Measurements from ENCODE around the gene CBX3.
A peak's percentile ranks its signal among the peaks of the same experiment; 100 is the strongest.
"Not testable (repeated sequence)": the region's sequence is repeated elsewhere in the genome, so short reads cannot be mapped to it uniquely, and the experiment has no call there.

The CBX3 gene

GRCh38 chr7:26199301-26200037 is 2.1 kb upstream of the CBX3 start:
- no peak for DNase-seq (ENCODE audit: low read depth, low spot score)
- peak overlapping the region; percentile 95 for H3K27ac ChIP-seq

GRCh38 chr7:26200038-26200443 is 1.5 kb upstream of the CBX3 start:
- DNase-seq (ENCODE audit: low read depth, low spot score): no peak

GRCh38 chr7:26200444-26201246 is 900 bp upstream of the CBX3 start, which contains the start of gene HNRNPA2B1:
TSS of gene HNRNPA2B1 (minus strand) at chr7:26200746. CDS start at chr7:26200577, 169 bp downstream.
- DNase-seq (ENCODE audit: low read depth, low spot score): peak; percentile 88
- H3K27ac ChIP-seq: peak within 1 kb of the TSS; percentile 95

More at GRCh38 chr7:26200038-26200443, 1.5 kb upstream of the CBX3 start:
- H3K27ac ChIP-seq: peak overlapping the region; percentile 95

- DNase-seq (ENCODE audit: low read depth, low spot score): no peak
- peak overlapping the region; percentile 95 for H3K27ac ChIP-seq
Observed at GRCh38 chr7:26202019-26202990, 760 bp downstream of the CBX3 start.

GRCh38 chr7:26203016-26203415 is 1.5 kb downstream of the CBX3 start:
- no peak for DNase-seq (ENCODE audit: low read depth, low spot score)
- peak overlapping the region; percentile 95 for H3K27ac ChIP-seq

GRCh38 chr7:26208040-26208439 is 6.5 kb downstream of the CBX3 start:
- H3K27ac ChIP-seq: no peak overlapping the region
- DNase-seq (ENCODE audit: low read depth, low spot score): no peak

GRCh38 chr7:26212921-26213718 is 11.6 kb downstream of the CBX3 start:
- no peak overlapping the region for H3K27ac ChIP-seq
- DNase-seq (ENCODE audit: low read depth, low spot score): no peak

- H3K27ac ChIP-seq: no peak overlapping the region
- no peak for DNase-seq (ENCODE audit: low read depth, low spot score)
Observed at GRCh38 chr7:26213807-26214515, 12.4 kb downstream of the CBX3 start.

GRCh38 chr7:26216049-26216448 is 14.5 kb downstream of the CBX3 start:
- DNase-seq (ENCODE audit: low read depth, low spot score): no peak

GRCh38 chr7:26224359-26224758 is 22.8 kb downstream of the CBX3 start:
- DNase-seq (ENCODE audit: low read depth, low spot score): no peak
- no peak overlapping the region for H3K27ac ChIP-seq

More at GRCh38 chr7:26216049-26216448, 14.5 kb downstream of the CBX3 start:
- no peak overlapping the region for H3K27ac ChIP-seq

- no peak for DNase-seq (ENCODE audit: low read depth, low spot score)
- no peak overlapping the region for H3K27ac ChIP-seq
Observed at GRCh38 chr7:26227987-26228386, 26.4 kb downstream of the CBX3 start.

- no peak overlapping the region for H3K27ac ChIP-seq
- no peak for DNase-seq (ENCODE audit: low read depth, low spot score)
Observed at GRCh38 chr7:26233902-26234511, 32.5 kb downstream of the CBX3 start.

- no peak for DNase-seq (ENCODE audit: low read depth, low spot score)
- no peak overlapping the region for H3K27ac ChIP-seq
Observed at GRCh38 chr7:26237035-26237807, 35.7 kb downstream of the CBX3 start.

- no peak overlapping the region for H3K27ac ChIP-seq
- no peak for DNase-seq (ENCODE audit: low read depth, low spot score)
Observed at GRCh38 chr7:26238032-26238431, 36.5 kb downstream of the CBX3 start.

GRCh38 chr7:26245150-26245549 is 43.6 kb downstream of the CBX3 start:
- no peak overlapping the region for H3K27ac ChIP-seq
- no peak for DNase-seq (ENCODE audit: low read depth, low spot score)

GRCh38 chr7:26250239-26250638 is 48.7 kb downstream of the CBX3 start:
- DNase-seq (ENCODE audit: low read depth, low spot score): no peak
- H3K27ac ChIP-seq: no peak overlapping the region

- not testable (repeated sequence) for DNase-seq (ENCODE audit: low read depth, low spot score); H3K27ac ChIP-seq
Observed at GRCh38 chr7:26261866-26262265, 60.3 kb downstream of the CBX3 start.

Measured in epithelial cell of prostate (primary cell).